Measurements from ENCODE around the gene ERGIC1.

The ERGIC1 gene

GRCh38 chr5:172910828-172911627 is 77.0 kb downstream of the ERGIC1 start:
- in situ Hi-C loops (cut with HindIII; ENCODE audit: low sequenced_read_pairs), result no loop called here
- peak; percentile 90 for DNase-seq (ENCODE audit: low read depth, low spot score)
- no peak overlapping the region for H3K4me3 ChIP-seq (ENCODE audit: low read depth, low read length)
- peak; percentile 50 for TF ChIP-seq CTCF (IDR thresholded peaks at IDR 0.05; ENCODE audit: low read depth, low read length)

DNA sequence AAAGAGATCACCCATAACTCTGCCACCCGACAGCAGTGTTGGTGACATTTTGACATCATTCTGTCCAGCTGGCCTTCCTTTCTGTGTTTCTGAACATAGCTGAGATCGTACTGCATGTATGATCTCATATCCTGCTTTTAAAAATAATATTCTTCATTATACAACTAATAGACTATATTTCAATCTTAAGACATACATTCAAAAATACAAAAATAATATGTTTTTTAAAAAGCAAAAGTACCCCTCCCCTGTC is 77.5 kb downstream of the ERGIC1 start:
- no peak for TF ChIP-seq CTCF (IDR thresholded peaks at IDR 0.05; ENCODE audit: low read depth, low read length)
- DNase-seq (ENCODE audit: low read depth, low spot score), result no peak
- in situ Hi-C loops (cut with HindIII; ENCODE audit: low sequenced_read_pairs), result no loop called here
- no peak overlapping the region for H3K4me3 ChIP-seq (ENCODE audit: low read depth, low read length)

DNA sequence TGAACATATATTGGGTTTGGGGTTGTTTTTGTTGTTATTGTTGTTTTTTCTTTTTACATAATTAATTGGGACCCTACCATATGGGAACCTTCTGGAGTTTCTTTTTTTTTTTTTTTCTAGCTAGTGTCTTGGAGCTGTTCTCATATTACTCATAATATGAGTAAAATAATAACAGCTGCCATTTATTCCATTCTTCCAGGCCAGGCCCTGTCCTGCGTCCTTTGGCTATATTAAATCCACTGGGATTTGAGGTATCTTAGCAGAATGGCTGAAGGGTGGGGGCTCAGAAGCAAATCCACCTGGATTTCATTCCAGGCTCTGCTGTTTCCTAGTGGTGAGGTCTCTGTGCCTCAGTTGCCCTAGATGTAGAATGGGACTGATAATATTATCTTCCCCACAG is 77.9 kb downstream of the ERGIC1 start:
- in situ Hi-C loops (cut with HindIII; ENCODE audit: low sequenced_read_pairs), result no loop called here
- no peak for DNase-seq (ENCODE audit: low read depth, low spot score)
- no peak overlapping the region for H3K4me3 ChIP-seq (ENCODE audit: low read depth, low read length)
- no peak for TF ChIP-seq CTCF (IDR thresholded peaks at IDR 0.05; ENCODE audit: low read depth, low read length)

DNA sequence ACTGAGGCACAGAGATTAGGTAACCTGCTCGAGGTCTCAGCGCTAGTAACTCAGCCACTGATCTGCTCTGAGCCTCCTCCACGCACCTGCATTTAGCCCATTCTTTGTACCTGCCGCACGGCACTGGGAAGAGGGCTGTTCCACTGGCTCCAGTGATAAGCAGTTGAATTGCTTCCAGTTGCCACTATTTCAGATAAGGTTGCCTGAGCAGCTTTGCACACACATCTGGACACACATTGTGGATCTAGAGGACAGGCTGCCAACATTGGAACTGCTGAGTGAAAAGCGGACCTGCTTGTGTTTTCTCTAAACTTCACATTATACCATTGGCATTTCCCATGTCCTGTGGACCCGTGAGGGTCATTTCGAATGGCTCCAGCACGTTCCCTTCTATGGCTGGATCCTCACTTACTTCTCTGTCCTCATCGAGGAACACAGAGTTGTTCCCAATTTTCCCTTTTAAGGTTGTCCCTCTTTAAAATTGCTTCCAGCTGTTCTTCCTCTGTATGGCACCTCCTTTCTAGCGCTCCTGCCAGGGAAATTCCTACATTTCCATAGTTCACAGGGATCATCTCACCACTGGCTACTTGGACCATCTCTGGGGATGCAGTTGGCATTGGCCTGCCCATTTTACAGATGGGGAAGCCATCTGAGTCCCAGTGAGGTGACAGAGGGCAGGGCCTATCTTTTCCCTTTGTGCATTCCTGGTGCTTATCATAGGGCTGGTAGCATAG is 79.2 kb downstream of the ERGIC1 start:
- TF ChIP-seq CTCF (IDR thresholded peaks at IDR 0.05; ENCODE audit: low read depth, low read length), result no peak
- no peak overlapping the region for H3K4me3 ChIP-seq (ENCODE audit: low read depth, low read length)
- in situ Hi-C loops (cut with HindIII; ENCODE audit: low sequenced_read_pairs), result no loop called here
- DNase-seq (ENCODE audit: low read depth, low spot score), result no peak

- TF ChIP-seq CTCF (IDR thresholded peaks at IDR 0.05; ENCODE audit: low read depth, low read length), result no peak
- in situ Hi-C loops (cut with HindIII; ENCODE audit: low sequenced_read_pairs), result no loop called here
- H3K4me3 ChIP-seq (ENCODE audit: low read depth, low read length), result no peak overlapping the region
- DNase-seq (ENCODE audit: low read depth, low spot score), result no peak
Observed at GRCh38 chr5:172915514-172915913, 81.5 kb downstream of the ERGIC1 start.

GRCh38 chr5:172918421-172919371 is 84.6 kb downstream of the ERGIC1 start:
- no peak overlapping the region for H3K4me3 ChIP-seq (ENCODE audit: low read depth, low read length)
- TF ChIP-seq CTCF (IDR thresholded peaks at IDR 0.05; ENCODE audit: low read depth, low read length), result no peak
- no peak for DNase-seq (ENCODE audit: low read depth, low spot score)
- in situ Hi-C loops (cut with HindIII; ENCODE audit: low sequenced_read_pairs), result no loop called here
